Testis (tissue), 2 donors: ENCODE results near the gene GLS2.

ENCODE experiments used
- CTCF ChIP-seq, 3 experiments: fragments of 450-650 bp in 2 of 3; fragments of 200-600 bp in 1 of 3; sonication (generic) in 1 of 3; IDR thresholded peaks; one replicate each; pipeline ENCODE4 v1.5.1; 2016 to 2019; ENCODE audit warnings: antibody characterized with exemption in 3 of 3, mild to moderate bottlenecking in 2 of 3, moderate library complexity in 1 of 3
- POLR2A ChIP-seq: fragments of 450-650 bp; IDR thresholded peaks from one replicate; pipeline ENCODE4 v1.6.1; 2017; ENCODE audit warnings: antibody characterized with exemption, mild to moderate bottlenecking, moderate library complexity

- TF ChIP-seq POLR2A (no peak), CTCF (IDR thresholded peaks at IDR 0.05) (no peak)
These were observed at the start of gene GLS2 for GRCh38 chr12:56488041-56488955.
